ENCODE data around the gene UHRF1.

UHRF1 gene

DNA sequence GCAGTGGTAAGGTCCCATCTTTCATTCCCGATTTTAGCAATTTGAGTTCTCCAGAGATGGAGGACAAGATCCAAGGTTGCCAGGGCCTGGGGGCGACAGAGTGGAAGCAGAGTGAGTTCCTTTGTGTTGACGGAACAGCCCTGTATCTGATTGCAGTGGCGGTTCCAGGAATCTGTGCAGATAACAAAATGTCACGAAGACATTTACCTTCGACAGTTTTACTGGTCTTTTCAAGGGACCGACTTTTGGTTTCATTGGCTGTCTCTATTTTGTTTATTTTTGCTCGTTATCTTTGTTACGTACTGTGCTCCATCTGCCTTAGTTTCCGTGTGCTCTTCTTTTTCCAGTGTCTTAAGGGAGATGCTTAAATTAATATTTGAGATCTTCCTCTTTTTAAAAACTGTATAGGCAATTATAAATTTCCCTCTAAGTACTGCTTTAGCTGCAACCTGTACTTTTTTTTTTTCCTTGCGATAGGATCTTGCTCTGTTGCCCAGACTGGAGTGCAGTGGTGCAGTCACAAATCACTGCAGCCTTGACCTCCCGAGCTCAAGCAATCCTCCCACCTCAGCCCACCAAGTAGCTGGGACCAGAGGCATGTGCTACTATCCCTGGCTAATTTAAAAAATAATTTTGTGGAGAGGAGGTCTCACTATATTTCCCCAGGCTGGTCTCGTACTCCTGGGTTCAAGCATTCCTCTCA lies 82.8 kb downstream of the UHRF1 start:
- DNase-seq: no peak

DNA sequence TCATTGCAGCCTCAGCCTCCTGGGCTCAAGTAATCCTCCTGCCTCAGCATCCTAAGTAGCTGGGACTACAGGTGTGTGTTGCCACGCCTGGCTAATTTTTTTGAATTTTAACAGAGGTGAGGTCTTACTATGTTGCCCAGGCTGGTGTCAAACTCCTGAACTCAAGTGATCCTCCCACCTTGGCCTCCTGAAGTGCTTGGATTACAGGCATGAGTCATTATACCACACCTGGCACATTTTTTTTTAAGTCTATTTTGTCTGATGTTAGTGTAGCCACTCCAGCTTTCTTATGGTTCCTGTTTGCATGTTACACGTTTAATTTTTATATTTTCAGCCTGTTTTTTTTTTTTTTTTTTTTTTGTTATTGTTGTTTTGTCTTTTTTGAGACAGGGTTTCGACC lies 84.4 kb downstream of the UHRF1 start:
- DNase-seq: no peak

GRCh38 chr19:4996701-4997100 lies 87.4 kb downstream of the UHRF1 start:
- no peak for DNase-seq

DNA sequence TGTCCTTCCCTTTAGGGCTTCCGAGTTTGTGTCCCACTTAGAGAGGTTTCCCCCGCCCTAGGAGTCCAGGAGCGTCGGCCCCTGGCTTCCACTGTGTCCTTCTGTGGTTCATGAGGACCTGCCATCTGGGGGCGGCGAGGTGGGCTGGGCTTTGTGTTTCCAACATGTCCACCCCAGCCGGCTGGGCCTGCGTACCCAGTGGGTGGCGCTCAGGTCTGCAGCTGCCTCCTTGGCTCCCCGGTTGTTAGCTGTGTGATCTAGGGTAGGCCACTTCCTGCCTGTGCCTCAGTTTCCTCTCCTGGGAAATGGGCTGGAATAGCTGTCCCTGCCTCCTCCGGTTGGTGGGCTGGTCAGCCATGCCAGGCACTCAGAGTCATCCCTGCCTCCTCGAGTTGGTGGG lies 88.0 kb downstream of the UHRF1 start:
- DNase-seq: no peak

- DNase-seq: no peak
These were observed 90.9 kb downstream of the UHRF1 start for GRCh38 chr19:5000120-5000611.

- DNase-seq: peak; percentile 64
These were observed 92.3 kb downstream of the UHRF1 start for GRCh38 chr19:5001615-5002014.

DNA sequence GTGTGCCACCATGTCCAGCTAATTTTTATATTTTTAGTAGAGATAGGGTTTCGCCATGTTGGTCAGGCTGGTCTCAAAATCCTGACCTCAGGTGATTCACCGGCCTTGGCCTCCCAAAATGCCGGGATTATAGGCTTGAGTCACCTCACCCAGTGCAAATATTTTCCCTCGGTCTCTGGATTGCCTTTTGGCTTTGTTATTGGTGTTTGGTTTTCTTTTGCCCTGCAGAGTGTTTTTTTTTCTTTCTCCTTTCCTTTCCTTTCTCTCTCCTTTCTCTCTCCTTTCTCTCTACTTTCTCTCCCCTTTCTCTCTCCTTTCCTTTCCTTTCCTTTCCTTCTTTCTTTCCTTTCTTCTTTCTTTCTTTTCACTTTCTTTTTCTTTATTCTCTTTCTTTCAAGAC lies 92.8 kb downstream of the UHRF1 start:
- DNase-seq: no peak

GRCh38 chr19:5003781-5004180 lies 94.5 kb downstream of the UHRF1 start:
- DNase-seq: no peak

- DNase-seq: no peak
These were observed 95.8 kb downstream of the UHRF1 start for GRCh38 chr19:5005096-5005495.

- no peak for DNase-seq
These were observed 96.9 kb downstream of the UHRF1 start for GRCh38 chr19:5006201-5006600.

DNA sequence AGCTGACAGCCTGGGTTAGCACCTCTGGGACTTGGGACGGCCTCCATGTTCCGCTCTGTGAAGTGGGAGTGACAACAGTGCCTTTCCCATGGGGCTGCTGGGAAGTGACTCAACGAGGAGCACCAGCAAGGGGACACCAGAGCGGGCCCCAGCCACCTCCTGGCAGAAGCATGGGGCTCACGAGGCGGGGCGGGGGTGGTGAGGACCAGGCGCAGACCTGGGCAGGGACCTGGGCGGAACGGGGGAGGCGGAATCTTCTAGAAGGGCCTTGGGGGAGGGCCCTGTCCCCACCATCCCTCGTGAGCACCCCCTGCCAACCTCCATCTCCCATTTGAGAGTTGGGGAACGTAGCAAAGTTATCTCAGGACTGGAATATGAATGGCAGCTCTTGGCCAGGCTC lies 97.5 kb downstream of the UHRF1 start:
- no peak for DNase-seq

All from stimulated activated CD8-positive, alpha-beta memory T cell treated with anti-CD3 and anti-CD28 coated beads, Interleukin-4, amount 100 ng/mL, for 48 hours (primary cell).